ENCODE measurements around the gene RABGAP1.

DNA sequence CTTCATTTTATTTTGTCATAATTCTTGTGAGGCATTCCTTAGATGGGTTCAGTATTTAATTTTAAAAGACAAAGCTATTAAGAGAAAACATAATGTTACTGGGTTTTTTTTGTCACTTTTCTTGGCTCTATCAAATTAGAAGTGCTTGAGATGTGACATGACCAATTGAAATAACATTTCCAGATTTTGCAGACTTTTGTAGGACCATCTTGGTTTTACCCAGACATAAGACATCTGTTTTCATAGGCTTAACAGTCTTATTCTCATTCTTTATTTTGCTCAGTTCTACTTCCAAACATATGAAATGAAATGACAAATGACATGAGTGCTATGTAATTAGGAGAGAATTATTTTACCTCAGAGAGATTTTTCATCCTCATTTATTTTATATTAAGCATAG, 112.2 kb downstream of the RABGAP1 start:
- TF ChIP-seq, protein P1, sequence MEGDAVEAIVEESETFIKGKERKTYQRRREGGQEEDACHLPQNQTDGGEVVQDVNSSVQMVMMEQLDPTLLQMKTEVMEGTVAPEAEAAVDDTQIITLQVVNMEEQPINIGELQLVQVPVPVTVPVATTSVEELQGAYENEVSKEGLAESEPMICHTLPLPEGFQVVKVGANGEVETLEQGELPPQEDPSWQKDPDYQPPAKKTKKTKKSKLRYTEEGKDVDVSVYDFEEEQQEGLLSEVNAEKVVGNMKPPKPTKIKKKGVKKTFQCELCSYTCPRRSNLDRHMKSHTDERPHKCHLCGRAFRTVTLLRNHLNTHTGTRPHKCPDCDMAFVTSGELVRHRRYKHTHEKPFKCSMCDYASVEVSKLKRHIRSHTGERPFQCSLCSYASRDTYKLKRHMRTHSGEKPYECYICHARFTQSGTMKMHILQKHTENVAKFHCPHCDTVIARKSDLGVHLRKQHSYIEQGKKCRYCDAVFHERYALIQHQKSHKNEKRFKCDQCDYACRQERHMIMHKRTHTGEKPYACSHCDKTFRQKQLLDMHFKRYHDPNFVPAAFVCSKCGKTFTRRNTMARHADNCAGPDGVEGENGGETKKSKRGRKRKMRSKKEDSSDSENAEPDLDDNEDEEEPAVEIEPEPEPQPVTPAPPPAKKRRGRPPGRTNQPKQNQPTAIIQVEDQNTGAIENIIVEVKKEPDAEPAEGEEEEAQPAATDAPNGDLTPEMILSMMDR (IDR thresholded peaks at IDR 0.05; ENCODE audit: low read depth, low read length, missing input control), result no peak
- TF ChIP-seq RAD21 (IDR thresholded peaks at IDR 0.05) (no peak), FOXA1 (IDR thresholded peaks at IDR 0.05) (no peak)
- TF ChIP-seq, protein P2, sequence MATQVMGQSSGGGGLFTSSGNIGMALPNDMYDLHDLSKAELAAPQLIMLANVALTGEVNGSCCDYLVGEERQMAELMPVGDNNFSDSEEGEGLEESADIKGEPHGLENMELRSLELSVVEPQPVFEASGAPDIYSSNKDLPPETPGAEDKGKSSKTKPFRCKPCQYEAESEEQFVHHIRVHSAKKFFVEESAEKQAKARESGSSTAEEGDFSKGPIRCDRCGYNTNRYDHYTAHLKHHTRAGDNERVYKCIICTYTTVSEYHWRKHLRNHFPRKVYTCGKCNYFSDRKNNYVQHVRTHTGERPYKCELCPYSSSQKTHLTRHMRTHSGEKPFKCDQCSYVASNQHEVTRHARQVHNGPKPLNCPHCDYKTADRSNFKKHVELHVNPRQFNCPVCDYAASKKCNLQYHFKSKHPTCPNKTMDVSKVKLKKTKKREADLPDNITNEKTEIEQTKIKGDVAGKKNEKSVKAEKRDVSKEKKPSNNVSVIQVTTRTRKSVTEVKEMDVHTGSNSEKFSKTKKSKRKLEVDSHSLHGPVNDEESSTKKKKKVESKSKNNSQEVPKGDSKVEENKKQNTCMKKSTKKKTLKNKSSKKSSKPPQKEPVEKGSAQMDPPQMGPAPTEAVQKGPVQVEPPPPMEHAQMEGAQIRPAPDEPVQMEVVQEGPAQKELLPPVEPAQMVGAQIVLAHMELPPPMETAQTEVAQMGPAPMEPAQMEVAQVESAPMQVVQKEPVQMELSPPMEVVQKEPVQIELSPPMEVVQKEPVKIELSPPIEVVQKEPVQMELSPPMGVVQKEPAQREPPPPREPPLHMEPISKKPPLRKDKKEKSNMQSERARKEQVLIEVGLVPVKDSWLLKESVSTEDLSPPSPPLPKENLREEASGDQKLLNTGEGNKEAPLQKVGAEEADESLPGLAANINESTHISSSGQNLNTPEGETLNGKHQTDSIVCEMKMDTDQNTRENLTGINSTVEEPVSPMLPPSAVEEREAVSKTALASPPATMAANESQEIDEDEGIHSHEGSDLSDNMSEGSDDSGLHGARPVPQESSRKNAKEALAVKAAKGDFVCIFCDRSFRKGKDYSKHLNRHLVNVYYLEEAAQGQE (IDR thresholded peaks at IDR 0.05), result no peak
